GM21390 (cell line): ENCODE data around the gene LSM3.

Experiments
- ATAC-seq: cut with Tn5 transposase; IDR thresholded peaks from one replicate; pipeline ENCODE4 v1.9.1; 2021; ENCODE audit not compliant: unreplicated experiment

The LSM3 gene

GRCh38 chr3:14143271-14144225, 35.1 kb upstream of the LSM3 start:
- no peak for ATAC-seq

- peak; percentile 97 for ATAC-seq
Measured at GRCh38 chr3:14144423-14145075, 34.1 kb upstream of the LSM3 start.

- no peak for ATAC-seq
Measured at GRCh38 chr3:14145236-14145635, 33.4 kb upstream of the LSM3 start.

GRCh38 chr3:14145670-14146380, 32.8 kb upstream of the LSM3 start:
- no peak for ATAC-seq

GRCh38 chr3:14146381-14147065, 32.1 kb upstream of the LSM3 start:
- no peak for ATAC-seq

GRCh38 chr3:14147066-14147435, 31.6 kb upstream of the LSM3 start:
- ATAC-seq = no peak

GRCh38 chr3:14147617-14148016, 31.0 kb upstream of the LSM3 start:
- ATAC-seq = no peak

- no peak for ATAC-seq
Measured at GRCh38 chr3:14148041-14148985, 30.3 kb upstream of the LSM3 start.

GRCh38 chr3:14150078-14150477, 28.5 kb upstream of the LSM3 start:
- no peak for ATAC-seq

- no peak for ATAC-seq
Measured at GRCh38 chr3:14150491-14151230, 28.0 kb upstream of the LSM3 start.

GRCh38 chr3:14151471-14152083, 27.0 kb upstream of the LSM3 start:
- ATAC-seq = no peak

GRCh38 chr3:14152233-14152962, 26.2 kb upstream of the LSM3 start:
- no peak for ATAC-seq

- ATAC-seq = no peak
Measured at GRCh38 chr3:14152963-14153355, 25.7 kb upstream of the LSM3 start.

- ATAC-seq = no peak
Measured at GRCh38 chr3:14153663-14154062, 25.0 kb upstream of the LSM3 start.

- ATAC-seq = no peak
Measured at GRCh38 chr3:14154276-14154675, 24.3 kb upstream of the LSM3 start.

- no peak for ATAC-seq
Measured at GRCh38 chr3:14154895-14155440, 23.6 kb upstream of the LSM3 start.

GRCh38 chr3:14156201-14156600, 22.4 kb upstream of the LSM3 start:
- no peak for ATAC-seq
